Activated effector memory CD4-positive, alpha-beta T cell treated with anti-CD3 and anti-CD28 coated beads, Interleukin-2, amount 50 U/mL, for 16 hours (primary cell): ENCODE results near the gene POFUT2.
"Not testable (repeated sequence)": the region's sequence is repeated elsewhere in the genome, so short reads cannot be mapped to it uniquely, and the experiment has no call there.

Source experiments
- DNase-seq: peaks from one replicate; pipeline ENCODE4 v3.0.0-alpha.2; 2020

The POFUT2 gene

GRCh38 chr21:45326169-45326851 lies 38.6 kb upstream of the POFUT2 start:
- DNase-seq: no peak

- DNase-seq: no peak
Measured at GRCh38 chr21:45325206-45326168, 37.8 kb upstream of the POFUT2 start.

- DNase-seq: no peak
Measured at GRCh38 chr21:45324489-45325205, 37.0 kb upstream of the POFUT2 start.

- DNase-seq: no peak
Measured at GRCh38 chr21:45323487-45324311, 36.0 kb upstream of the POFUT2 start.

GRCh38 chr21:45322960-45323461 lies 35.3 kb upstream of the POFUT2 start:
- DNase-seq: no peak

- DNase-seq: no peak
Measured at GRCh38 chr21:45322231-45322959, 34.7 kb upstream of the POFUT2 start.

GRCh38 chr21:45320261-45321025 lies 32.7 kb upstream of the POFUT2 start:
- no peak for DNase-seq

GRCh38 chr21:45319461-45320211 lies 31.9 kb upstream of the POFUT2 start:
- no peak for DNase-seq

- no peak for DNase-seq
Measured at GRCh38 chr21:45318556-45319404, 31.1 kb upstream of the POFUT2 start.

GRCh38 chr21:45318146-45318555 lies 30.5 kb upstream of the POFUT2 start:
- no peak for DNase-seq

- DNase-seq: no peak
Measured at GRCh38 chr21:45317398-45318145, 29.9 kb upstream of the POFUT2 start.

GRCh38 chr21:45316871-45317397 lies 29.2 kb upstream of the POFUT2 start:
- no peak for DNase-seq

- DNase-seq: not testable (repeated sequence)
Measured at GRCh38 chr21:45315676-45316470, 28.2 kb upstream of the POFUT2 start.

- DNase-seq: no peak
Measured at GRCh38 chr21:45313682-45314081, 26.0 kb upstream of the POFUT2 start.

GRCh38 chr21:45313015-45313414 lies 25.3 kb upstream of the POFUT2 start:
- DNase-seq: no peak

- no peak for DNase-seq
Measured at GRCh38 chr21:45312296-45312695, 24.6 kb upstream of the POFUT2 start.

- DNase-seq: no peak
Measured at GRCh38 chr21:45310459-45310858, 22.8 kb upstream of the POFUT2 start.
